ENCODE measurements around the gene BTRC.
A peak's percentile ranks its signal among the peaks of the same experiment; 100 is the strongest.
"Not testable (repeated sequence)": the region's sequence is repeated elsewhere in the genome, so short reads cannot be mapped to it uniquely, and the experiment has no call there.

Gene BTRC
- 38.5 to 39.2 reads per million in 2 experiments for total RNA-seq

DNA sequence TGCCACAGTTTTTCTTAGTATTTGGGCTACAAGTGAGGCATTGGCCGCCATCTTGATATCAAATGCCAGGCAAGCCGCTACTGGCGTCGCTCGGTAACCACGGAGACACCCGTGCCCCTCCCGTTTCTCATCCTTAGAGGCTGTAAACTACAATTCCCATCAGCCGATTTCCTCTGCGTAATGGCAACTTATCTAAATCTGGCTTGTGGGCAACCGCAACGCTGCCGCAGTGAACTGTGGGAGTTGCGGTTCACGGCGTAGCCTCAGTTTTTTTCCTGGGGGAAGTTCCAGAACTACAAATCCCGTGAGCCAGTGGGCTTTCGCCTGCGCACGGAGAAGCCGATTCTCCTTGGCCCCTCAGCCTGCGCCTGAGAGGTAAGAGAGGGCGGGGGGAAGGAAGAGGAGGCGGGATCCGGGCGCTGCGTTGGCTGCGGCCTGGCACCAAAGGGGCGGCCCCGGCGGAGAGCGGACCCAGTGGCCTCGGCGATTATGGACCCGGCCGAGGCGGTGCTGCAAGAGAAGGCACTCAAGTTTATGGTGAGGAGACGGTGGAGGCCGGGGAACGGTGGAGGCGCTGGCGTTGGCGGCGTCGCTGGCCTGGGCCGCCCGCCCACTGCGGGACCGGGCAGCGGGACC lies at the start of gene BTRC:
Gene BTRC (plus strand): TSS at position 474 of the 636 bp plus-strand sequence. CDS start 16 bp downstream, at position 490.
- DNase-seq (ENCODE audit: low read depth) = peak; percentile 95

DNA sequence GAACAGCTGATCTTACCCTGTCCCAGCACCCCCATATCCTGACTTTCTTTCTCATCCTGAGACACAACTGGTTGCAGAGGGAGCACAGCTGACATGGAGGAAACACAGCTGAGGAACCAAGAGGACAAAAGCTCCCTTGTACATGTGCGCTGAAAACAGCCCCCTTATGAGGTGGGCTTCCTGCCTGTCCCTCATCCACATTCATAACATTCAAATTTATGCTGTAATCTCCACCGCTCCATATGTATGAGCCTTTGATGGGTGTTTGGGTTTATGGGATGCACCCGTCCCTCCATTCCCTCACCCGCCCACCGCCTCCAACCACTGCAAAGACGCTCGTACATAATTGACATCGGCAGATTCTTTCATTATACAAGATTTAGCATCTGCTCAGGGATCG lies 49.6 kb upstream of the BTRC start:
- DNase-seq (ENCODE audit: low read depth) = no peak

DNA sequence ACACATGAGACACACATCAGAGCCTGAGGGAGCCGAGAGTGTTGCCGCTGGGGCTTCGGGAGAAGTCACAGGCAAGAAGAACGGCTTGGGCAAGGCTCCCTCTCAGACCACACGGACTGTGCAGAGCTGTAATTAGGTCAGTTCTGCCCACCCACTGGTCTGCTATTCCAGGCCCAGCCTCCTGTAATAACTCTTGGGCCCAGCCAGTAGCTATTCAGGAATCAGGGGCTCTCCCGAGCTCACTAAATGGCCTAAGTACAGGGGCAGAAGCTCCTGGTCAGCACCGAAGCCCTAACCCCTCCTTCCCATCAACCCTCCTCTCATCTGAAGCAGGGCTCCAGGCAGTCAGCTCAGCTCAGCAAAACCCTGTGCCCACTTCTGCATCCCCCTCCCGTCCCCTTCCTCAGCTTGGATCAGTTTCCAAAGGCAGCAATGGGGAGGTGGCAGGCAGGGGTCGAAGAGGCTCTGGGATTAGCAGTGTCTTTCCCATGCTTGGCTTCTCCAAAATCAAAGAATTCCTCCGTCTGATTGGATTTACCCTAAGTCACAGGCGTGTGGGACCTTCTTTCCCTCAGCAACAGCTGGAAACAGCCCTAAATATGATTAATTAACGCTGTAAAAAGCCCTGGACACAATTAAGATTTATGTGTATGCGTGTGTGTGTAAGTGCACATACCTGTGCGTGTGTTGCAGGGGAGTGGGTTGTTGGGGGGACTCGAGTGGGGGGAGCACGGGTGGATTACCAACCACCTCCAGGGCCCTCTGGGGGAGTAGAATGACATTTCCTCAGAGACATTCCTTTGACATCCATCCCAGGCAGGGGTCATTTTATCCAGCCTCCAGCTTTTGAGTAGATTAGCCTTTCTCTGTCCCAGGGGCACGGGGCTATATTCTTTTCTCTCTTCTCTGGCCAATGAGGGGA lies 48.4 kb upstream of the BTRC start:
- no peak for DNase-seq (ENCODE audit: low read depth)

DNA sequence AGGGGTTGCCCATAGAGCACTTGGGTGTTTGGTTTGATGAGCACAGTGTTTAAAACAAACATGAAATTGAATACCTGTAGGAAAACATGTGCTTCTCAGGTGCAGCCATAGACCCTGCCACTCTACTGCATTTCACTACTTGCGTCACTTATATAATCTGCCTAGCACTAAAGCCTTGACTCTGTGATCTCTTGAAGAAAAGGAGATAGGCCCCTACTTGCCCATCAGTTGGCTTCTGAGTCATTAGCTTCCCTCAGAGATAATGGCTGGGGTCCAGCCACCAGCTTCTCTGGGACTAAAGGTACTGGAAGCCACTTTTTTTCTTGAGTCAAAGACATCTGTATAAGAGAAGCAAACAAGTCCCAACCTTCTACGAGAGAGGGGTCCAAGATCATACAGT lies 45.9 kb upstream of the BTRC start:
- no peak for DNase-seq (ENCODE audit: low read depth)

DNA sequence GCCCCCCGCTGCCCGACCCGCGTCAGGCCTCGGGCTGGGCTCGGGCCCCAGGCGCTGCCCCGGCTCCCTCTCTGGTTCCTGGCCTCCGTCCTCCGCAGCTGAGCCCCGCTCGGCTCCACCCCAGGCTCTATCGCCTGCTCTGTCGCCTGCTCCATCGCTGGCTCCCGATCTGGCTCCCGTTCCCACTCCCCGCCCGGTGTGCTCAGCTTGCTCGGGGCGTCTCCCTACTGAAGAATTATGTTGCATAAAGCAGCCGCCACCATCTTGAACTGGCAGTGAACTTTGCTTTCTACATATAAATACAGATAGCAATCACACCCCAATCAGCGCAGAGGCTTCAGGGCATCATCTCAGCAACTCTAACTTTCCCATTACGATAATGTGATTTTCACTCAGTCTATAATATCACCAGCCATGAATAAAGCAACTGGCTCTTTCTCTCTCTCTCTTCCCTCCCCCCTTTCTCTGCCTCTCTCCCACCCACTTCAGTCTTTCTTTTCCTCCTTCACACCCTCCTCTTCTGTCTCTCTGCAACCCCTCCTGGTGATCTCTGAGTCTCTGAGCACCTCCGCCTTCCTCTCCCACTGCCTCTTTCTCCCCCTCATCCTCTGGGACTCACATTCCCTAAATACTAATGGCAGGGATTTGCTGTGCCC lies 43.3 kb upstream of the BTRC start:
- DNase-seq (ENCODE audit: low read depth) = no peak

DNA sequence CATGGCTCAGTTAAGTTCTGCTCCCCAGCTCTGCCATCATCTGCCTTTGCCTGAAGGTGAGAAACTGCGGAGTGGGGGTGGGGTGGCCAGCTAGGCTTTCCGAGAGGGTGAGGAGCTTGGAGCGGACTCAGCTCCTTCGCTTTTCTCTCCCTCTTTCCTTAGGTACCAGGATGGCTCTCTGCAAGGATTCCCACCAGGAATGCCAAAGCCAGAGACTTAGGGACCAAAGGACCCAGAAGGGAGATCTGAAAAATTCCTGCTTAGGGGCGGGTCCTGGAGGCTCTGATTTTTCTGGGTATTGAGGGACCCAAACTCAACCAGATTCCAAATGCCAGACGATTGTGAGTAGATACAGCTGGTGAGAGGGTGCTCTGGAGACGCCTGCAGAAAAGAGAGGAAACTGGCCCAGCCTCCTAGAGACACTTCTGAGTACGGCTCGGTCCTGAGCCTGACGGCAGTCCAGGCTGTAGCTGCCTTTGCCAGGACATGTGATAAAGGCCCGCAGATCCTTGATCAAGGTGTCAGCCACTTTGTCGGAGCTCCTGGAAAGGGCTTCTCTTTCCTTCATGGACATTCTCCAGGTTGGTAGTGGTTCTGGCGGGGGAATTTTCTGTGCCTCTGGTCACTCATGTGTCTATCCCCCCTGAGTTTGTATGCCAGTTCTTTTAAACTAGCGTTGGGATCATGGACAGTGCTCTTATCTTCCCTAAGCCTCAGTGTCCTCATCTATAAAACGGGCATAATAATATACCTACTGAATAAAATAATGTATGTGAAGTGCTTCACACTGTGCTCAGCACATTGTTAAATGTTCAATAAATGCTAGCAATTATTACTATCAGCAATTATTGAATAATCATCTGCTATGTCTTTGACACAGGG lies 42.5 kb upstream of the BTRC start:
- no peak for DNase-seq (ENCODE audit: low read depth)

DNA sequence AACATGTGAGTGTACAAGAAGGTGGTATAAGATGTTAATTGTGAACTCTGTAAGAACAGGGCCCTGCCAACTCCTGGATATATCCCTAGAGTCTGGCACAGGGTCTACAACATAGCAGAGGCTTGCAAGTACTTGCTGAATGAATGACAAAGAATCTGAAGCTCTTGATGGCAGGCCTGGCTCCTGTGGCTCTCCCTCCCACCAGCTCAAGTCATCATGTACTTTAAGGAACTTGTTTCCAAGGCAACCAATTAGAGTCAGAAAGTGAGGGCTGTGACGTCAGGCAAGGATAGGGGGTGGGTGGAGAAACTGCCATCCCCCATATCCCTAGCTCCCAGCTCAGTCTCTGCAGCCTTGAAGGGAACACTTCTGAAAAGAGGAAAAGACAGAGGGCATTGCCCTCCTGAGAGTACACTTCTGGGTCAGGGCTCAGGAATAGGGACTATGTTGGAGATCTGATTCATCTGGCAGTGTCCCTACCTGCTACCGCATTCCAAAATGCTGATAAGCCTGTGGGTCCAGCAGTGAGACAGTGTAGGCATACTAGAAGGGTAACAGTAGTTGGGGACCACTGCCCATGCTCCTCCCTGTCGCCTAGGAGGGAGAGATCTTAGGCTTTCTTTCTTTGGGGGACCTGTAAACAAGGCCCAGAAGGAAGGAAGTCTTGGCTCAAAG lies 34.6 kb upstream of the BTRC start:
- DNase-seq (ENCODE audit: low read depth) = no peak

DNA sequence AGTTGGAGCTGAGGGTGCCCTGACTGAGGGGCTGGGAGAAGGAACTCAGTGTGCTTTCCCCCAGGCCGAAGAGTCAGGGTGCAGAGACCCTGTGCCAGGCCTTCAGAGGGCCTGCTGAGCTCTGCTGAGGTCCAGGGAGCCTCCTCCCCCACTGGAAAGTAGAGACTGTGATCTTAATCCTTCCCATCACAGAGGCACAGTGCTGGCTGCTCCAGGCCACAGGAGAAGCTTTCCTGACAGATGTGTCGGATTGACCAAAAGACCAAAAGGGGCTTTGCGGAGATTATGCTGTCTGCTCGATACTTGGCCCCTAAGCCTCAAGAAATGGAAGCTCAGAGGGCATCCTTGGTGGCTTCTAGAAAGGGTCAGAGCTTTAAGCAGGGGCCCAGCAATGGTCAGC lies 32.9 kb upstream of the BTRC start:
- DNase-seq (ENCODE audit: low read depth) = no peak

DNA sequence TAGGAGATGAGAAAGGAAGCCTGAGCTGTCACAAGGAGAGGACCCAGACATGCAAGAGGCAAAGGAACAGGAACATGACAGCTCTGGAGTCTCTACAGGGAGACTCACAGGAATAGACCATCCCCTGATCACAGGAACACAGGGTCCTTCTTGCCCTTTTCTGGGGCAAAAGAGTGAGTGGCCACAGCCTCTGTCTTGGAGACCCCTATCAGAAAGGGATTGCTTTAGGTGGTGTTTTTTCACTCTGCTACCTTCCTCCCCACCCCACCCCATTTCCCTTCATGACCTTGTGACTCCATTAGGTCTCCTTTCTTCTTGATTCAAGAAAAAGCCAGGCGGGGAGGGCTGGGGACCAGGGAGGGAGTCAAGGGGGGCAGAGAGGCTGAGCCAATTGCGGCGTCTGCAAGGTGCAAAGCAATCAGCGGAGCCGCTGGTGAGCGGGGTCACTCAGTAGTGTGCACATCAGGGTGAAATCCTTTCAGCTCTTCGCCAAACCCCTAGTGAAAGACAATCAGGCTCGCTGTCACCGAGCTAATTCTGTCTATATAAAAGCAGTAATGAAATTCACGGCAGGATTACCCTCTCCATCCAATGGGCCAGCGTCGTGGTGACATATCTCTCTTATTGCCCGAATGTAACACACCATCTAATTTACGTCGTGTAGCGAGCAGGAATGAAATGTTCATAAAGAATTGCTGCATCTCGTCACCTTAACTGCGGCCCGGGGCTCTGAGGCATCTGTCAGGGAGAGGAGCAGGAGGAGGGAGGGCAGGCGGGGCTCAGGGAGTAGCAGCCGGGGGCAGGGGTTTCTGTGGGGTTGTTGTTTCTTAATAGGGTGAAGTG lies 31.5 kb upstream of the BTRC start:
- DNase-seq (ENCODE audit: low read depth) = no peak

DNA sequence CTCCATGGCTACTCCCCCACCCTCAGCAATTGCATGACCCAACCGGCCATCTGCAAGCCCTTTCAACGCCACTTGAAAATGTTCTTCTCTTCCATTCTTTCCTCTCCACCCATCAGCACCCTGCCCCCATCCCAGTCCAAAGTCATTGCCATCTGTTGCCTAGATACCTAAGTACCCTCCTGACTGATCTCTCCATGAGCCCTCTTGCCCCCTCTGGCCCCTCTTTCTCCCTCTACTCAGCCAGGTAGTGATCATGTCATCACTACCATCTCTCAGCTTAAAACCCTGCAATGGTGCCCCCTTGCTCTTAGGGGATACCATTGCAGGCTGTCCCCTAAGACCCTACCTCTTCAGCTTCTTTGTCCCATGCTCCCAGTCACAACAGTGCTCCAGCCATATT lies 30.5 kb upstream of the BTRC start:
- no peak for DNase-seq (ENCODE audit: low read depth)

DNA sequence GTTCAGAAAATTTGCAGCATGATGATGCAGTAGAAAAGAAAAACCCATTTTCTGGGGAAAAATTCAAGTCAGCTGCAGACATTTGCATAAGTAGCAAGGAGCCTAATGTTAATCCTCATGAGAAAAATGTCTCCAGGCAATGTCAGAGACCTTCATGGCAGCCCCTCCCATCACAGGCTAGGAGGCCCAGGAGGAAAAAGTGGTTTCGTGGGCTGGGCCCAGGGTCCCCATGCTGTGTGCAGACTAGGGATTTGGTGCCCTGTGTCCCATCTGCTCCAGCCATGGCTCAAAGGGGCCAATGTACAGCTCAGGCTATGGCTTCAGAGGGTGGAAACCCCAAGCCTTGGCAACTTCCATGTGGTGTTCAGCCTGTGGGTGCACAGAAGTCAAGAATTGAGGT lies 26.5 kb upstream of the BTRC start:
- not testable (repeated sequence) for DNase-seq (ENCODE audit: low read depth)

DNA sequence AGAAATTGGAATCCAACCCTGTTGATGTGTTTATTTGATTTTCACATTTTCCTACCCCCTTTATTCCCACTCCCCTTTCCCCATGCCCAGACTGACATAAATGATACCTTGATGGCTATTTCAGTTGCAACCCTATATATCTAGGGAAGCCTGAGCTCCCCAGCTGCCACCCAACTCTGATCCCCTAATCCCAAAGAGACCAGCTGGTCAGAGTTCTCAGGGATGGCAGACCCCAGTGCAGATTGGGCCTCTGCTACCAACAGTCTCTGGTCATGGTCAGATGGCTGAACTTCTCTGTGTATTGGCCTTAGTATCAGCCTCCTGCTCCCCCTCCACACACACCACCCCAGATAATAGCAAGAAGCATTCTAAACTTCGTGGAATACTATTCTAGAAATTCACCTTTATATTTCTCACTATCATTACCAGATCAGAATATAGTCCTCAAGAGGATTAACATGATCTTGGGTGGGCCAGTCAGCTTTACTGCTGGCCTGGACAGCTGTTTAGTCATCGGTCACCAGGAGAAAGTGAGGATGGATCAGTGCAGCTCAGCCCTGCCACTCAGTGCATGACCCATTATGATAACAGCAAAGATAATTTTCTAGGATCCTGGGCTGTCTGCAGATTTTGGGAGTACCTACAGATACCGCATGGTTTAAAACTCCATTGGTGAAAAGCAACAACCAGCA lies 24.5 kb upstream of the BTRC start:
- no peak for DNase-seq (ENCODE audit: low read depth)

DNA sequence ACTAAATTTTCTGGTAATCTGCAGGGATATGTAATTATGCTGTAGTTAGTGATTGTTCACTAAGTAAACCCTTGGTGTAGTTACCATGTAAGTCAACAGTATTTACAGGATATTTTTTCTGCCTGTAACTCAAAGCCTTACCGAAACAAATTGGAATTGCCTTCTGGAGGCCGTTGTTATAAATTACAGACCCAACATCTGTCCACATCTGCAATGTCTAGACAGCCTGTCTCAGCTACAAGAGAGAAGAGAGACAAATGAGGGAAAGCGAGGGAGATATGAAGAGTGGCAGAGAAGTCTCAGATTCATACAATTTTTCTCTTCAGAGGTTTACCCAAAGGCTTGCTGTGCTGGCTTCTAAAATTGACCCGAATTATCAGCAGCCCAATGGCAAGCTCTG lies 23.7 kb upstream of the BTRC start:
- DNase-seq (ENCODE audit: low read depth) = no peak

DNA sequence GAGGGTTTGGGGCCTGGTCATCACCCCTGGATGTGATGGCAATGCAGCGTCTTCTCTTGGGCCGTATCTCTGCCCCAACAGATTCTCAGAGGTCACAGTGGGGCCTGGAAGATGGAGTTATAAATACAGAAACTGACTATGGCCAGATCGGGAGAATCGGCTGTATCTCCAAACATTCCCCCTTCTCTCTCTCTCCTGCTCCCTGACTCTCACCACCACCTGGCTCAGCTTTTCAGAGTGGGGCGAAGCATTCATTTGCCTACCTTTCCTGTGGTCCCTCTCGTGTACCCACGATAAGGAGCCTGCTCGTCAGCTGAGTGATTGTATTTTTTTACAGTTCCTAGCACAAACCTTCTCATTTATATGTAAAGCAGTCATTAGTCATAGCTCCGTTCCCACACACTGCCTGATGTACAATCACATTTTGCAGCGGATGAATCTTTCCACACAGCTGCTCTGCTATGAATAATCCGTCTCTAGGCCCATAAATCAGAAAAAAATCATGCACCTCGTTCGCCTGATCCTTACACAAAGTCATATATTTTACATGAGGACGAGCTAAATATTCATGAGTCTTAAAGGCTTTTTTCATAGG lies 23.2 kb upstream of the BTRC start:
- no peak for DNase-seq (ENCODE audit: low read depth)

DNA sequence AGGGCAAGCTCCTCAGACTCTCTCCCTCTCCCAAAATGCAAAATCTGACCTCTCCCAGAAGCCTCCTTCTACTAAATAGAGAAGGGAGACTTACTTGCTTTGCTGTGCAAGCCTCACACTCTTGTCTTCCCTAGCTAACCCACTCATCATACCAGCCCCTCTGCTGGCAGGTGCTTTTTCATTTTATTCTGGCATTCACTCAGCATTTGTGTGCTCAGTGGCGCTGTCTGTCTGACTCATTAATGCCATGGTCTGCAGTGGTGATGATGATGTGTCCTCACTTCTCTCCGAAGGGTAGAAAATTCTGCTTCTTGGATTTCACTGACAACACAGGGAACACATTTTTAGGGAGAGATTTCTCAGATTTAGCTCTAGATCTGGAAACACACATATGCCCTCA lies 22.0 kb upstream of the BTRC start:
- no peak for DNase-seq (ENCODE audit: low read depth)

DNA sequence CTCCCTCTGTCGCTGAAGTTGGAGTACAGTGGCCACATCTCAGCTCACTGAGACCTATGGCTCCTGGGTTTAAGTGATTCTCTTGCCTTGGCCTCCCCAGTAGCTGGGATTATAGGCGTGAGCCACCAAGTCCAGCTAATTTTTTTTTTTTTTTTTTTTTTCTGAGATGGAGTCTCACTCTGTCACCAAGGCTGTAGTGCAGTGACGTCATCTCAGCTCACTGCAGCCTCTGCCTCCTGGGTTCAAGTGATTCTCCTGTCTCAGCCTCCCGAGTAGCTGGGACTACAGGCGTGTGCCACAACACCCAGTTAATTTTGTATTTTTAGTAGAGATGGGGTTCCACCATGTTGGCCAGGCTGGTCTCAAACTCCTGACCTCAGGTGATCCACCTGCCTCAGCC lies 19.7 kb upstream of the BTRC start:
- not testable (repeated sequence) for DNase-seq (ENCODE audit: low read depth)

DNA sequence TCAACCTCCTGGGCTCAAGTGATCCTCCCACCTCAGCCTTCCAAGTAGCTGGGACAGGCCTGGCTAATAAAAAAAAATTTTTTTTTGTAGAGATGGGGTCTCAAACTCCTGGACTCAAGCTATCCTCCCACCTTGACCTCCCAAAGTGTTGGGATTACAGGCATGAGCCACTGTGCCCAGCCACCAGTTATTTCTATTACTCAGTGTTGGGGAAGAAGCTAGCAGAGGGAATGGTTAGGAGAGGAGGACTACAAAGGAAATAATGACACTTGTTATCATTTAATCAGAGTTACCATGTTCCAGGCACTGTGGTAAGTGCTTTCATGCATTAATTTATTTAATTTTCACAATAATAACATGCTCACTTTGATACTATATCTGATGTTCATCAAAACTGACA lies 17.6 kb upstream of the BTRC start:
- DNase-seq (ENCODE audit: low read depth) = no peak

DNA sequence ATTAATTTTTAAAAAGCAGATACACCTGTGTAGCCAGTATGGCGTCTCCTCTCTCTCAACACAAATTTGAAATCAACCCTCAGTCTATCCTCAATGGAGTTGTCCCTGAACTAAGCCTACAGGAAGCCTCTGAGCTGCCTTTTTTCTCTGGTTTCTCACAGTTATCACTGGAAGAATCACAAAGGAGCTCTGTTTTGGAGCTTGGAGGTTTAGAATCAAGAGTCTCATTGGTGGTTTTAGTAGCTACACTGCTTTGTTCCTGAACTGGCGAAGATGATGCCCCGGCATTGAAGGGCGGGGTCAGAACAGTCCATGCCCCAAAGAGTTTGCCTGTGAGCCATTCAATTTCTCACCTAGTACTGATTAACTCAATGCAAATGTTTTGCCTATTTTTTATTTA lies 16.1 kb upstream of the BTRC start:
- DNase-seq (ENCODE audit: low read depth) = no peak

DNA sequence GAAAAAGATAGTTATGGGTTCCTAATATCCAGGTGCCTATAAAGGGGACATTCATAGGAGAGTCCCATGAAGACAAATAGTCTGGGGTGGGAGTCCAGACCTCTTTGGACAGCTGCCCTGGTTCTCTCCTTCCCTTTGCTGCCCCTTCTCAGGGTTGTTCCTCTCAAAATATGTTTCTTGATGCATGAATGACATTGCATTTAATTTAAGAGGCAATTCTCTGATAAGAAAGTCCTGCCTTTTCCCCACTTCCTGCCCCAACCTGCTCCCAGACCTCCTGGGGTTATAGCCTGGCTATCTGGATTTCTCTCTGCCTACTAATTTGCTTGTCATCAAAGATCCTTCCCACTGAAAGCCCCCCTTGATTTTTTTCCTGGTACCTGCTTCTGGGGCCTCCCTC lies 12.5 kb upstream of the BTRC start:
- DNase-seq (ENCODE audit: low read depth) = no peak
